Measurements from ENCODE around the gene KCTD2. TPM values are rescaled to one million over a fixed set of nuclear protein-coding genes. Genes with fewer than 3 reads are reported as not detected.

Gene KCTD2
- total RNA-seq = 10 to 100 TPM; 27.7 to 32.8 TPM
- polyA plus RNA-seq (2013, experiment 1 of 2) = 29.2 TPM
- polyA plus RNA-seq (2013, experiment 2 of 2) = 25.5 TPM
- long read RNA-seq, experiment 1, transcript KCTD2-201 (6 exons, 3,635 nt) = major isoform, 8 of 13 reads
- long read RNA-seq, experiment 1, partial matches to known transcripts = 0 of 13 reads
- long read RNA-seq, experiment 1, other reads (novel, unspliced or antisense) = 5 of 13 reads
- long read RNA-seq, experiment 2, transcript KCTD2-201 (6 exons, 3,635 nt) = major isoform, 40 of 51 reads
- long read RNA-seq, experiment 2, partial matches to known transcripts = 8 of 51 reads
- long read RNA-seq, experiment 2, other reads (novel, unspliced or antisense) = 2 of 51 reads
- long read RNA-seq, experiment 3, partial matches to known transcripts = 3 of 19 reads
- long read RNA-seq, experiment 3, other reads (novel, unspliced or antisense) = 14 of 19 reads
- long read RNA-seq, experiment 4 = 0 reads

DNA sequence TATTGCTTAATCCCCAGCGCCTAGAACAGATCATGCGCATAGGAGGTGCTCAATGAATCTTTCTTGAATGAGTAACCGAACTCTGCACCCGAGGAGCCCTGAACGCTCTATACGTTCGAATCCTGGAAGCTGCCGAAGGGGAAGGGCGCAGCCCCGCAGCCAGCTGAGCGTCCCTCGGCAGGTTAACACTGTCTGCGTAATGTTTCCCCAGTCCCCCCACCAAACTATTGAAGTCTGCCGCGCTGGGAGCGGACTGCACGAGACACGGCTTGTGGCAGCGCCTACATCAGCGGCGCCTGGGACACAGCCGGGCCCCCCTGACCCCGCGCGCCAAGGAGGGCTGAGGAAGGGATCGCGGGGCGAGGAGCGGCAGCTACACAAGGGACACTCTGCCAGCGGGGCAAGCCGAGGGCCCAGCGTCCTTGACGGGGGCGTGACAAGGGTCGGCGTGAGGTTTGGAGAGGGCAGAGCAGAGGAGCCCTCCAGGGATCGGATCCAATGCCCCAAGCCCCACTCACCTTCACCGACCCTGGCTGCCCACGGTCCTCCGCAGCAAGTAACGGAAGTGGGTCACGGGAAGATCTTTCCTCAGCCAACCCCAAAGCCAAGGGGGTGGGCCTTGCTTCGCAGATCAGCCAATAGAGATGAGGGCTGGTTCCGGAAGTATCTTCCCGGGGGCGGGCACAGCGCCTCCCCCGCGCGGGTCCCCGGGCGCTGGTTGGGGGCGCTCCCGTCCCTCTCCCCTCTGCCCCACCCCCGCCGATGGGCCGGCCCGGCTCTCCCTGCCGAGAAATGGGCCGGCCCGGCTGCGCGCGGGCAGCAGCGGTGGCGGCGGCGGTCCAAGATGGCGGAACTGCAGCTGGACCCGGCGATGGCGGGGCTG is at the start of gene KCTD2, which contains the start of gene ATP5PD:
Gene KCTD2 (plus strand): TSS at position 819 of the 883 bp plus-strand sequence. CDS start 26 bp downstream, at position 845.
Gene ATP5PD (minus strand): TSS at position 563 of the 883 bp plus-strand sequence. CDS start 4,319 bp downstream, outside the sequence.
- TF ChIP-seq CTCF (conservative IDR thresholded peaks at IDR 0.05) = no peak
- H3K4me3 Mint-ChIP-seq = peak within 1 kb of the TSS; percentile 98
- no peaks in the 10 kb centered on the region for H3K27me3 Mint-ChIP-seq (ENCODE audit: insufficient read depth)
- peak within 1 kb of the TSS; percentile 69 for H3K27ac ChIP-seq (ENCODE audit: low read depth, low read length)
- DNase-seq = peak; percentile 100
- peaks cover 32% of the 10 kb centered on the region for H3K36me3 Mint-ChIP-seq (ENCODE audit: low read depth)
- H3K4me3 ChIP-seq (ENCODE audit: low read length) = peak within 1 kb of the TSS; percentile 93
- H3K4me1 ChIP-seq (ENCODE audit: control insufficient read depth, insufficient read depth, low read length) = no peaks in the 10 kb centered on the region
- H3K27me3 ChIP-seq (ENCODE audit: control insufficient read depth, insufficient read depth, low read length, poor library complexity, severe bottlenecking) = no peaks in the 10 kb centered on the region
- WGBS, 2 experiments (ENCODE audit: insufficient coverage in 1 of 2, insufficient read length in 1 of 2) = 0 to 1% methylated on average over 18 to 72 of the region's 72 CpGs
- H3K36me3 ChIP-seq (ENCODE audit: control insufficient read depth, insufficient read depth, low read length) = peaks cover 28% of the 10 kb centered on the region
- peak within 1 kb of the TSS; percentile 71 for H3K9ac ChIP-seq (ENCODE audit: extremely low read depth, low read length, poor library complexity, severe bottlenecking)
- H3K9me3 Mint-ChIP-seq = no peaks in the 10 kb centered on the region
- H3K4me1 Mint-ChIP-seq = peaks cover 39% of the 10 kb centered on the region
- peak within 1 kb of the TSS; percentile 97 for H3K27ac Mint-ChIP-seq
- H3K9me3 ChIP-seq (ENCODE audit: control insufficient read depth, low read length) = no peaks in the 10 kb centered on the region

DNA sequence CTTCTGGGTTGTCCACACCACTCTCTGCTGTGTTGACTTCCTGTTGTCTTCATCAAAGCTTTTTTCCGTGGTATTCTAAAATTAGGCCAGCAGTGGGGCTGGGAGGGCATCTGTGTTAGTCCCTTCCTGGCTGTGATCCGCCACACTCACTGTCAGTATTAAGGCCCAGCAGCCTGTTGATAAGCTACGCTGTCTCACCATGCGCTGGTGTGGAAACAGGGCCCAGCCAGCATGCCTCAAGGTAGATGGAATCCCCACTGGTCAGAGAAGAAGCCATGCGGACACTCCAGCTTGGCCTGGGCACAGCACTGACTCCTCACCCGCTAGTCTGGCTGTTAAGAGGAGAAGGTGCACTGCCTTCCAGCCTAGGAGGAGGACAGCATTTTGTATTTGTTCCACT is 48.2 kb upstream of the KCTD2 start:
- Mint-ChIP-seq H3K27ac (no peak overlapping the region), H3K36me3 (ENCODE audit: low read depth) (peaks cover 19% of the 10 kb centered on the region), H3K9me3 (no peaks in the 10 kb centered on the region), H3K4me1 (no peaks in the 10 kb centered on the region), H3K27me3 (ENCODE audit: insufficient read depth) (no peaks in the 10 kb centered on the region), H3K4me3 (no peak overlapping the region)
- WGBS, 2 experiments (ENCODE audit: insufficient coverage in 1 of 2, insufficient read length in 1 of 2) = 92 to 93% methylated on average over 4 to 6 of the region's 6 CpGs
- no peak overlapping the region for H3K9ac ChIP-seq (ENCODE audit: extremely low read depth, low read length, poor library complexity, severe bottlenecking)
- no peak overlapping the region for H3K27ac ChIP-seq (ENCODE audit: low read depth, low read length)
- no peak for DNase-seq
- H3K4me3 ChIP-seq (ENCODE audit: low read length) = no peak overlapping the region
- H3K4me1 ChIP-seq (ENCODE audit: control insufficient read depth, insufficient read depth, low read length) = no peaks in the 10 kb centered on the region
- H3K27me3 ChIP-seq (ENCODE audit: control insufficient read depth, insufficient read depth, low read length, poor library complexity, severe bottlenecking) = no peaks in the 10 kb centered on the region
- H3K36me3 ChIP-seq (ENCODE audit: control insufficient read depth, insufficient read depth, low read length) = peaks cover 19% of the 10 kb centered on the region
- no peak for TF ChIP-seq CTCF (conservative IDR thresholded peaks at IDR 0.05)
- no peaks in the 10 kb centered on the region for H3K9me3 ChIP-seq (ENCODE audit: control insufficient read depth, low read length)

DNA sequence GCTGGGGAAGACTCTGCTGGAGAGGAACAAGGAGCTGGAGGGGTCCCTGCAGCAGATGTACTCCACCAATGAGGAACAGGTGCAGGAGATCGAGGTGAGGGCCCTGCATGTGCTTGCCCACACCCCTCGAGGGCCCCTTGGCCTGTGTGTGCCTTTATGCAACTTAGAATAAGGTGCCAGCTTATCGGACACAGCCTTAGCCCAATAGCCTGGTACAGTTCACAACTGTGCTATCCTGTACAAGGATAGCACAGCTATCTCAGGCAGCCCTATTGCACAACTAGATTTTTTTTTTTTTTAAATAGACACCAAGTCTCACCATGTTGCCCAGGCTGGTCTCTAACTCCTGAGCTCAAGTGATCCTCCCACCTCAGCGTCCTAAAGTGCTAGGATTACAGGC is 47.5 kb upstream of the KCTD2 start:
- Histone ChIP-seq H3K27me3 (ENCODE audit: control insufficient read depth, insufficient read depth, low read length, poor library complexity, severe bottlenecking) (no peaks in the 10 kb centered on the region), H3K4me3 (ENCODE audit: low read length) (no peak overlapping the region), H3K9ac (ENCODE audit: extremely low read depth, low read length, poor library complexity, severe bottlenecking) (no peak overlapping the region), H3K4me1 (ENCODE audit: control insufficient read depth, insufficient read depth, low read length) (no peaks in the 10 kb centered on the region), H3K27ac (ENCODE audit: low read depth, low read length) (no peak overlapping the region), H3K36me3 (ENCODE audit: control insufficient read depth, insufficient read depth, low read length) (peaks cover 19% of the 10 kb centered on the region), H3K9me3 (ENCODE audit: control insufficient read depth, low read length) (no peaks in the 10 kb centered on the region)
- H3K27ac Mint-ChIP-seq = no peak overlapping the region
- WGBS, 2 experiments (ENCODE audit: insufficient coverage in 1 of 2, insufficient read length in 1 of 2) = 94 to 95% methylated on average over 3 to 4 of the region's 4 CpGs
- no peaks in the 10 kb centered on the region for H3K27me3 Mint-ChIP-seq (ENCODE audit: insufficient read depth)
- peaks cover 22% of the 10 kb centered on the region for H3K36me3 Mint-ChIP-seq (ENCODE audit: low read depth)
- H3K4me1 Mint-ChIP-seq = no peaks in the 10 kb centered on the region
- no peak for TF ChIP-seq CTCF (conservative IDR thresholded peaks at IDR 0.05)
- no peak overlapping the region for H3K4me3 Mint-ChIP-seq
- no peaks in the 10 kb centered on the region for H3K9me3 Mint-ChIP-seq
- no peak for DNase-seq
